ENCODE data around the gene ABLIM1. TPM values are rescaled to one million over a fixed set of nuclear protein-coding genes. Genes with fewer than 3 reads are reported as not detected.

Gene ABLIM1
- total RNA-seq, 4 donors from 2014 or later = 185 to 345 (median 304) TPM

DNA sequence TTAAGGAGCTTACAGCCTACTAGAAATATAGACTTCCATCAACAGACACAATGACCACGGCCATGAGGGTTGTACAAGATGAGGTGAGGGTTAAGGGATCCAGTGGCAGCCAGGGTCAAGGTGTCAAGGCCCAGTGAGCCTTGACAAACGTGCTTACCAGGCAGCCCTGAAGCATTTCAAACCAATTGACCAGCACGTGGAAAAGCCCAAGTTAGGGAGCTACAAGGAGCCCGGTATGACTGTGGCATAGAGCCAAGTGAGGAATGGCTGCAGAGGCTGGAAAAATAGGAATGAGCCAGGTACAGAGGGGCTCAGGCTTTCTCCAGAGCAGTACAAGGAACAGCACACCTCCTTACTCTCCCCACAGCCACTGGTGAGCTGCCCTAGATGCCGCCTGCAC, 266.5 kb downstream of the ABLIM1 start:
- WGBS, 2 donors = 80 to 88% methylated on average over 4 to 5 of the region's 5 CpGs
- intact Hi-C loops (cut with DNase I) = no loop called here
- no peak for TF ChIP-seq POLR2A (IDR thresholded peaks at IDR 0.05)
- TF ChIP-seq, protein P1, sequence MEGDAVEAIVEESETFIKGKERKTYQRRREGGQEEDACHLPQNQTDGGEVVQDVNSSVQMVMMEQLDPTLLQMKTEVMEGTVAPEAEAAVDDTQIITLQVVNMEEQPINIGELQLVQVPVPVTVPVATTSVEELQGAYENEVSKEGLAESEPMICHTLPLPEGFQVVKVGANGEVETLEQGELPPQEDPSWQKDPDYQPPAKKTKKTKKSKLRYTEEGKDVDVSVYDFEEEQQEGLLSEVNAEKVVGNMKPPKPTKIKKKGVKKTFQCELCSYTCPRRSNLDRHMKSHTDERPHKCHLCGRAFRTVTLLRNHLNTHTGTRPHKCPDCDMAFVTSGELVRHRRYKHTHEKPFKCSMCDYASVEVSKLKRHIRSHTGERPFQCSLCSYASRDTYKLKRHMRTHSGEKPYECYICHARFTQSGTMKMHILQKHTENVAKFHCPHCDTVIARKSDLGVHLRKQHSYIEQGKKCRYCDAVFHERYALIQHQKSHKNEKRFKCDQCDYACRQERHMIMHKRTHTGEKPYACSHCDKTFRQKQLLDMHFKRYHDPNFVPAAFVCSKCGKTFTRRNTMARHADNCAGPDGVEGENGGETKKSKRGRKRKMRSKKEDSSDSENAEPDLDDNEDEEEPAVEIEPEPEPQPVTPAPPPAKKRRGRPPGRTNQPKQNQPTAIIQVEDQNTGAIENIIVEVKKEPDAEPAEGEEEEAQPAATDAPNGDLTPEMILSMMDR (IDR thresholded peaks at IDR 0.05) = no peak
- H3K4me3 ChIP-seq = no peak overlapping the region
- peak overlapping the region in 3 of 4 donors; percentile 33 to 69 (median 49) for H3K27ac ChIP-seq
- peaks cover 0 to 75% (median 28%) of the 10 kb centered on the region in 3 donors for H3K4me1 ChIP-seq
- no peaks in the 10 kb centered on the region for H3K36me3 ChIP-seq
- H3K9me3 ChIP-seq = no peaks in the 10 kb centered on the region
- DNase-seq = no peak
- H3K27me3 ChIP-seq = no peaks in the 10 kb centered on the region

DNA sequence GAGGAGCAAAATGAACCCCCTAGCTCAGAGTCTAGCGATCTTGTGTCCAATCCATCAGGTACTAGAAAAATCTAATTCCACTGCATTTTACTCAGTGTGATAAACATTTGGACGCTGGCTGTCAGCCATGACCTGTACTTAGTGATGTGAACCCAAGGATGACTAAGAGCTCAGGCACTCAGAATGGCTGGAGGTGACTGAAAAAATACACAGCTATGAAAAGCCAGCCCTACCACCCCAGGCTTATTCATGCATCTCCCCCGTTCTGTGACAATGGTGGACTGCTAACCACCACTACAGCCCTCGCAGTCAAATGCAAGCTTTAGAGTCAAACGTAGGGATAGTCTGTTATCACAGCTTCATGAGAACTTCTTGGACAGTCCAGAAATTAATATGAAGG, 268.6 kb downstream of the ABLIM1 start:
- peaks cover 0 to 69% (median 24%) of the 10 kb centered on the region in 3 donors for H3K4me1 ChIP-seq
- no peak for DNase-seq
- no peak overlapping the region for H3K27ac ChIP-seq
- no peak for TF ChIP-seq POLR2A (IDR thresholded peaks at IDR 0.05)
- TF ChIP-seq, protein P1 (IDR thresholded peaks at IDR 0.05) = no peak
- WGBS, 2 donors = 37 to 70% methylated on average over 5 of the region's 5 CpGs
- H3K36me3 ChIP-seq = no peaks in the 10 kb centered on the region
- H3K9me3 ChIP-seq = no peaks in the 10 kb centered on the region
- intact Hi-C loops (cut with DNase I) = no loop called here
- no peaks in the 10 kb centered on the region for H3K27me3 ChIP-seq
- no peak overlapping the region for H3K4me3 ChIP-seq

DNA sequence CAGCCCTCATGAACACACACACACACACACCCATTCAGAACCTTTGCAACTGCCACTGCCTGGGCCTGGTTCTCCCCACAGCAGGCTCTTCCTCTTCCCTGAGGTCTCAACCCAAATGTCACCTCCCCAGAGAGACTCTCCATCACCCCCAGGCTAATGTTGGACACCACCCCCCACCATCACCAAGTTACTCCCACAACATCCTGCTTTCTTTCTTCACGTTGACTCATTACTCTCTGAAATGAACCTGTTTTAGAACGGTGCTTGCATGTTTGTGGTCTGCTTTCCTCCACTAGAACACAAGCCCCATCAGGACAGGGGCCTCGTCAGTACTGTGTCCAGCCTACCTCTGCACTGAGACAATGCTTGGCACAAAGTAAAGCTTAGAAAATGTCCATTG, 269.8 kb downstream of the ABLIM1 start:
- intact Hi-C loops (cut with DNase I) = no loop called here
- Histone ChIP-seq H3K36me3 (no peaks in the 10 kb centered on the region), H3K9me3 (no peaks in the 10 kb centered on the region), H3K27ac (no peak overlapping the region), H3K4me1 (peaks cover 0 to 61% (median 23%) of the 10 kb centered on the region in 3 donors), H3K4me3 (no peak overlapping the region), H3K27me3 (no peaks in the 10 kb centered on the region)
- 35 to 38% methylated on average over 3 of the region's 3 CpGs for WGBS, 2 donors
- DNase-seq = no peak
- no peak for TF ChIP-seq POLR2A (IDR thresholded peaks at IDR 0.05)
- TF ChIP-seq, protein P1 (IDR thresholded peaks at IDR 0.05) = no peak

DNA sequence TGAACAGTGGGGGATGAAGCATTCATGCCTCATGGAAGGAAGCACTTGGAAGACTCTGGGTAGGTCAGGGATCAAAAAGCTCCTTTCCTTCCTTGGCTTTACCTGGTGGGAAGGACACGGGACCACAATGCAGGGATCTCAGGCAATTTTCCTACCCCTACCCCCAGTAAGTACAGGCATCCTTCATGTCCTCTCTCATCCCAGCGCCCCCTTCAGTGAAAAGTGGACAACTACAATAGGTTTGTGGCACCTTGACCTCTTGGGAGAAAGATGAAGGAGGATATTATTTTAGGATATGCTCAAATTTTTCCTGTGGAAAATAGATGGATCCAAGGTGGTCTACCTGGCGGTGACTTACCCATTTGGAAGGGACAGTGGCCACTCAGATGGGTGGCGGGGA, 270.3 kb downstream of the ABLIM1 start:
- Histone ChIP-seq H3K27ac (no peak overlapping the region), H3K36me3 (no peaks in the 10 kb centered on the region), H3K4me3 (no peak overlapping the region), H3K27me3 (no peaks in the 10 kb centered on the region), H3K9me3 (no peaks in the 10 kb centered on the region), H3K4me1 (peaks cover 0 to 56% (median 19%) of the 10 kb centered on the region in 3 donors)
- intact Hi-C loops (cut with DNase I) = no loop called here
- 76 to 89% methylated on average over 3 to 4 of the region's 4 CpGs for WGBS, 2 donors
- DNase-seq = no peak
- no peak for TF ChIP-seq POLR2A (IDR thresholded peaks at IDR 0.05)
- TF ChIP-seq, protein P1 (IDR thresholded peaks at IDR 0.05) = no peak

DNA sequence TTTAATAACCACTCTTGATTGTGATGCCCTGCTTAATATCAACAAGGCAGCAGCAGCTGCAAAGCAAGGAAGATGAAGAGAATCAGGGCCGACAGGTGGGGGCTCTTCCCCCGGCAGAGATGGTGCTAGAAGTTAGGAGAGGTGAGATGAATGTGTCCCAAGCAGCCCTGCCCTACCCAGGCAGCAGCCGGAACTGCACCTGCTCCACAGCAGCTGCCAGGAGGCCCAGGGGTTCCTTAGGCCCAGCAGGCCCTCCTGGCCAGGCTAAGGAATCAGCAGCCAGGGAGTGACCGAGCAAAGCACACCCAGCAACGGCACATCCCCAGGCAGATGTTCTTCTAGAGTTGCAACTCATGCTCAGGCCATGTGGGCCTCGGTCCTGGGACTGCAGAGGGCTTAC, 271.6 kb downstream of the ABLIM1 start:
- Histone ChIP-seq H3K27ac (no peak overlapping the region), H3K9me3 (no peaks in the 10 kb centered on the region), H3K27me3 (no peaks in the 10 kb centered on the region), H3K36me3 (no peaks in the 10 kb centered on the region), H3K4me3 (no peak overlapping the region), H3K4me1 (peaks cover 0 to 42% (median 13%) of the 10 kb centered on the region in 3 donors)
- 82 to 89% methylated on average over 3 to 6 of the region's 6 CpGs for WGBS, 2 donors
- intact Hi-C loops (cut with DNase I) = no loop called here
- TF ChIP-seq, protein P1 (IDR thresholded peaks at IDR 0.05) = no peak
- no peak for TF ChIP-seq POLR2A (IDR thresholded peaks at IDR 0.05)
- no peak for DNase-seq
